HG02763 (cell line): Measurements from ENCODE around the gene F12.

Experiments
- ATAC-seq: cut with Tn5 transposase; IDR thresholded peaks from one replicate; pipeline ENCODE4 v1.9.1; 2021; ENCODE audit warnings: mild to moderate bottlenecking, moderate library complexity; ENCODE audit not compliant: unreplicated experiment

The F12 gene

DNA sequence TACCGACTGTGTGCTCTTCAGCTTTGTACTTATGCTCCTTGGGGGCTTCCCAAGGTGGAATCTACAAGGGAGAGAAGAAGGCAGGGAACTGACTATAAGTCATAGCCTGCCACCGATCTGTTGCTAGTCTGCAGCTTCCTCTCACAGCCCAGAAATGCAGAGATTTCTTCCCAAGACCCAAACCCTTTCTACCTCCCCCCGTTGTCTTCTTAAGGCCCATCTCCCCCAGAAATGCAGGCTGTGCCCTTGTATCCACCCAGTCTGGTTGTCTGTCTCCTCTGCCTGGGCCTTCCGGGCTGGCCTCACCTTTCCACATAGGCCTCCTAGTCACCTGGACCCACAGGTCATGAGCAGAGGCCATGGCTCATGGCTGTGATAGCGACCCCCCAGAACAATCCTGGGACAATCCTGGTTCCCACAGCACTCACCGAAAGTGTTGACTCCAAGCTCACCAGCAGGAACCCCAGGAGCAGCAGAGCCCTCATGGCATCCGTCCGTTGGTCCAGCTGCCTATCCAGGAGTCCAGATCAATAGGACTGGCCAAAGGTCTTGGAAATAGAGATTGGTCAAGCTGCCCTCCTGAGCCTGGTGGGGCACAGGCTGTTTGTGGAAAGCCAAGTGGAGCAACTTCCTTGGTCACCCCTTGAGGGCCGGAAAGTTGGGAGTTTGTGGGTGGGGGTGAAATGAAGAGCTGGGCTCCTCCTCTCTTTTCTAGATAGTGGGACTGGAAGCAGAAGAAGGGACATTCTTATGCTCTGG, at the start of gene F12:
TSS of gene F12 (minus strand) at position 522 of the 759 bp plus-strand sequence. CDS start at position 485, 37 bp downstream.
- ATAC-seq, result no peak

DNA sequence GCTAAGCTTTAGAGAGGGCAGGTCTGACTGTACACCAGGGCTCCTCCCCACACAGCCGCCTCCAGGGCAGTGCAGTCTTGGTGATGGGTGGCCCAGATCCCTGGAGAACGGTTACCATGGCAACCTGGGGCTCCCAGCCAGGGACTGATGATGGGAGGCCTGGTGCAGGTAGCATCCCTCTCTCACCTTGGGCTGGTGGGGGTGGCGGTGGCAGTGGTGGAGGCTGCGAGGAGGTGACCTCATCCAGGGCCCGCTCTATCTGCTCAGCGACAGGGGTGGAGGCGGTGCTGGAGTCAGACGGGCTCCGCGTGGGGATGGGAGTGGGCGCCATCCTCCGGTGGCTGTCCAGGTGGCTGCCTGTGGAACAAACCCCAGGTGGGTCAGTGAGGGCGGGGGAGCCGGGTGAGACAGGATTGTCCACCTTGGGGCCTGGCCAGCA, 49.6 kb upstream of the F12 start:
- no peak for ATAC-seq

- no peak for ATAC-seq
These were observed 48.7 kb upstream of the F12 start for GRCh38 chr5:177457852-177458681.

DNA sequence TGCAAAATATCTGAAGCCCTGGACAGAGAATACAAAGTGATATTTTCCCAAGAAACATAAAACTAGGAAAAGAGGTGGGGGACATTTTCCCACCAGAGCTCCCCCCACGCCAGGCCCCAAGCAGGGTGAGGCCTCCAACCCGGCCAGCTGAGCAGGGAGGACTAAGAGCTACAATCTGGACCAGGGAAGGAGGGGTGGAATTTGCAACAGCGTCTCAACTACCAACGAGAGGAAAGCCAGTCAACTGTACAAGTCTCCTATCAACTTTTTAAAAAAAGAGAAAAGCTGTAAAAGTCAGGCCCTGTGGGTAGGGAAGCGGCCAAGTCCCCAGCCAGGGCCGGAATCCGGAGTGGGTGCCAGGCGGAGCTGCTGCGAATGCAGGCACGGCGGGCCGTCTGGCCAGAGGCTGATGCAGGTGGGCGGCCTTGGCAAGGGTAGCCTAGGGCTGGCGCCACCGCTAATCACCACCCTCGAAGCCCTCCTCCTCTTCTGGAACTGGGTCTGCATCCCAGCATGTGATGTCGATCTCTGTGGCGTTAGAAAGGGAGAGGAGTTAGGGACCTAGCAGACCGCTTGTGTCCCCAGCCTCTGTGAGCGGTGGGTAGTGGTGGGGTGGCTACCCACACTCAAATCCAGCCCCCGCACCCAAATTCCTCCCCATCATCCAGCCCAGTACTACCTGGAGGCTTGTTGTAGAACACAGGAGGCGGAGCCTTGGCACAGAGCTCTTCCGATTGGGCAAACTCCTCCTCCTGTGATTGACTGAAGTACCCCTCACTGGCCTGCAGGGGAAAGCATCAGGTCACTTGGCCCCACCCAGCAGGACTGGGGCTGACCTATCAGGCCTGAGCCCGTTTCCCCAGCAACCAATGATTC, 47.9 kb upstream of the F12 start:
- no peak for ATAC-seq

GRCh38 chr5:177456591-177456964, 47.2 kb upstream of the F12 start:
- no peak for ATAC-seq

DNA sequence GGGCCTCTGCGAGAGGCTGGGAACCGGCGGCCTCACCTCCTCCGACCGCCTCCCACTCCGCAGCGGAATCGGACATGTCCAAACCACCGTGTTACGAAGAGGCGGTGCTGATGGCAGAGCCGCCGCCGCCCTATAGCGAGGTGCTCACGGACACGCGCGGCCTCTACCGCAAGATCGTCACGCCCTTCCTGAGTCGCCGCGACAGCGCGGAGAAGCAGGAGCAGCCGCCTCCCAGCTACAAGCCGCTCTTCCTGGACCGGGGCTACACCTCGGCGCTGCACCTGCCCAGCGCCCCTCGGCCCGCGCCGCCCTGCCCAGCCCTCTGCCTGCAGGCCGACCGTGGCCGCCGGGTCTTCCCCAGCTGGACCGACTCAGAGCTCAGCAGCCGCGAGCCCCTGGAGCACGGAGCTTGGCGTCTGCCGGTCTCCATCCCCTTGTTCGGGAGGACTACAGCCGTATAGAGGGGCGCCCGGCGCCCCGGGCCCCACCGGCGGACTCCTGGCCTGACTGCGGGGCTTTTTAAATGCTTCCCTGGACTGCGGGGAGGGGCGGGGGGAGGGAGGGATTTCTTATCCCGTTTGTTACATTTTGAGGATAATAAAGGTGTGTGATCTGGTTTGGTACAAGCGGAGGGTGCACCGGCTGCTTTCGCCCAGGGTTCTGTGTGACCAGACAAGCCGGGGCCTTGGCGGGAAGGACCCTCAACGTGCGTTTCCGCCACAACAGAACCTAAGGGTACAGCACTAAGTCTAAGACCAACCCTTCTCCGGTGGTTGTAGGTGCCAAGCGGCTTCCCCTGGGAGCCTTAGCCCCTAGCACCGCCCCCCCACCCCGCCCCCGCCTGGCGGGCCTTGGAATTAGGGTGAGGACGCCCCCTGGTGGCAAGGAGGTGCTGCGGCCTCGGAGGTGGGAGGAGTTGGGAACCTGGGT, 46.6 kb upstream of the F12 start:
- ATAC-seq, result peak; percentile 9

DNA sequence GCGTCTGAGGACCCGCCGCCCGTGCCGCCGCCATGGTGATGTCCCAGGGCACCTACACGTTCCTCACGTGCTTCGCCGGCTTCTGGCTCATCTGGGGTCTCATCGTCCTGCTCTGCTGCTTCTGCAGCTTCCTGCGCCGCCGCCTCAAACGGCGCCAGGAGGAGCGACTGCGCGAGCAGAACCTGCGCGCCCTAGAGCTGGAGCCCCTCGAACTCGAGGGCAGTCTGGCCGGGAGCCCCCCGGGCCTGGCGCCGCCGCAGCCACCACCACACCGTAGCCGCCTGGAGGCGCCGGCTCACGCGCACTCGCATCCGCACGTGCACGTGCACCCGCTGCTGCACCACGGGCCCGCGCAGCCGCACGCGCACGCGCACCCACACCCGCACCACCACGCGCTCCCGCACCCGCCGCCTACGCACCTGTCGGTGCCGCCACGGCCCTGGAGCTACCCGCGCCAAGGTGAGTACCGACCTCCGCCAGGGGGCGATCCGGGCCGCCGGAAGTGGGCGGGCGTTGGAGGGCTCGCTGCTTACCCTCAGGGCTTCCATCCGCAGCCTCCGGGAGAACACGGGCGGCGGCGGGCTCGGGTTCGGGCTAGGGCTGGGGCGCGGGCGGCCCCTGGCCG, 45.8 kb upstream of the F12 start:
- ATAC-seq, result peak; percentile 51

- ATAC-seq, result peak; percentile 42
These were observed 45.2 kb upstream of the F12 start for GRCh38 chr5:177454397-177455035.

DNA sequence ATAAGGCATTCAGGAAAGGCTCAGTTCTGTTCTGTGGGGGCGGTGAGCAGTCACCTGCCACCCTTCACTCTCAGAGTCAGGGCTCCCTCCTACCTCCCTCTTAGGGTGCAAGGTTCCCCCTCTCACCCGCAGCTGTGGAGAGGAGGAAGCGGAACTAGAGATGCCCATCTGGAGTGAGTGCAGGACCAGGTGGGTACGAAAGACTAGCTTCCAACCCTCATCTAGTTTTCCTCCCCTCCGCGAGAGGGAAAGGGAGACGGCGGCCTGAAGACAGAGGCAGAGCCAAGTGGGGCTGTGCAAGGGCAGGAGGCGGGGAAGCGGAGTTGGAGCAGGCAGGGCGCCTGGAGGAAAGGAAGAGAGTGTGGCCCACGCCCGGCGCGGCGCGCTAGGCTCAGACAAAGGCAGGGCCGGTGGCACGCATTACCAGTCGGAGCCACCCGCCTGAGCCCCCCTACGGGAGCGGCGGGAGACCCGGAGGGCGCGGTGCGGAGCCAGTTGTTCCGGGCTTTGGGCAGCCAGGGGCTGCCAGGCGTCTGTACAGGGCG, 44.6 kb upstream of the F12 start:
- ATAC-seq, result no peak

GRCh38 chr5:177452688-177453638, 43.6 kb upstream of the F12 start:
- no peak for ATAC-seq

- ATAC-seq, result no peak
These were observed 41.5 kb upstream of the F12 start for GRCh38 chr5:177450667-177451424.

GRCh38 chr5:177449140-177450061, 40.0 kb upstream of the F12 start:
- ATAC-seq, result no peak

GRCh38 chr5:177448244-177448950, 39.0 kb upstream of the F12 start:
- ATAC-seq, result no peak

- no peak for ATAC-seq
These were observed 38.4 kb upstream of the F12 start for GRCh38 chr5:177447611-177448243.
